GM18951 (cell line): ENCODE data around the gene TM4SF18.

Experiments used
- POLR2A ChIP-seq: IDR thresholded peaks from 4 replicates; pipeline ENCODE4 v1.6.1; 2011; ENCODE audit warnings: mild to moderate bottlenecking; ENCODE audit not compliant: insufficient read length, insufficient read depth; ENCODE audit errors: extremely low read depth
- in situ Hi-C: fragments of 300-500 bp; cut with MboI; formaldehyde crosslinking; loops from one replicate; pipeline ENCODE4 v1.12.0; 2022; ENCODE audit warnings: low sequenced_read_pairs, mixed read lengths, inconsistent platforms; ENCODE audit not compliant: unreplicated experiment

TM4SF18 gene

GRCh38 chr3:149331396-149331795, 2.0 kb downstream of the TM4SF18 start:
- in situ Hi-C loops = no loop called here
- TF ChIP-seq POLR2A = no peak

- in situ Hi-C loops = no loop called here
- TF ChIP-seq POLR2A = no peak
These were observed 2.7 kb downstream of the TM4SF18 start for GRCh38 chr3:149330609-149331331.

- in situ Hi-C loops = no loop called here
These were observed 6.3 kb downstream of the TM4SF18 start for GRCh38 chr3:149327156-149327555.

GRCh38 chr3:149325581-149325980, 7.9 kb downstream of the TM4SF18 start:
- TF ChIP-seq POLR2A = no peak
- in situ Hi-C loops = no loop called here

More at GRCh38 chr3:149327156-149327555, 6.3 kb downstream of the TM4SF18 start:
- no peak for TF ChIP-seq POLR2A

GRCh38 chr3:149324332-149324731, 9.1 kb downstream of the TM4SF18 start:
- in situ Hi-C loops = no loop called here

GRCh38 chr3:149321640-149322039, 11.8 kb downstream of the TM4SF18 start:
- no peak for TF ChIP-seq POLR2A
- in situ Hi-C loops = no loop called here

More at GRCh38 chr3:149324332-149324731, 9.1 kb downstream of the TM4SF18 start:
- no peak for TF ChIP-seq POLR2A

- TF ChIP-seq POLR2A = no peak
- in situ Hi-C loops = no loop called here
These were observed 12.3 kb downstream of the TM4SF18 start for GRCh38 chr3:149321136-149321535.

- in situ Hi-C loops = no loop called here
These were observed 13.7 kb downstream of the TM4SF18 start for GRCh38 chr3:149319750-149320149.

GRCh38 chr3:149317072-149317471, 16.4 kb downstream of the TM4SF18 start:
- in situ Hi-C loops = no loop called here
- TF ChIP-seq POLR2A = no peak

More at GRCh38 chr3:149319750-149320149, 13.7 kb downstream of the TM4SF18 start:
- no peak for TF ChIP-seq POLR2A

GRCh38 chr3:149316437-149316836, 17.0 kb downstream of the TM4SF18 start:
- in situ Hi-C loops = no loop called here
- TF ChIP-seq POLR2A = no peak

GRCh38 chr3:149315694-149316093, 17.7 kb downstream of the TM4SF18 start:
- in situ Hi-C loops = no loop called here
- no peak for TF ChIP-seq POLR2A

- no peak for TF ChIP-seq POLR2A
- in situ Hi-C loops = no loop called here
These were observed 18.4 kb downstream of the TM4SF18 start for GRCh38 chr3:149314807-149315578.

- in situ Hi-C loops = no loop called here
- no peak for TF ChIP-seq POLR2A
These were observed 19.9 kb downstream of the TM4SF18 start for GRCh38 chr3:149313542-149313941.
